ENCODE results near the gene CTNND2.
"Not testable (repeated sequence)": the region's sequence is repeated elsewhere in the genome, so short reads cannot be mapped to it uniquely, and the experiment has no call there.

The CTNND2 gene

DNA sequence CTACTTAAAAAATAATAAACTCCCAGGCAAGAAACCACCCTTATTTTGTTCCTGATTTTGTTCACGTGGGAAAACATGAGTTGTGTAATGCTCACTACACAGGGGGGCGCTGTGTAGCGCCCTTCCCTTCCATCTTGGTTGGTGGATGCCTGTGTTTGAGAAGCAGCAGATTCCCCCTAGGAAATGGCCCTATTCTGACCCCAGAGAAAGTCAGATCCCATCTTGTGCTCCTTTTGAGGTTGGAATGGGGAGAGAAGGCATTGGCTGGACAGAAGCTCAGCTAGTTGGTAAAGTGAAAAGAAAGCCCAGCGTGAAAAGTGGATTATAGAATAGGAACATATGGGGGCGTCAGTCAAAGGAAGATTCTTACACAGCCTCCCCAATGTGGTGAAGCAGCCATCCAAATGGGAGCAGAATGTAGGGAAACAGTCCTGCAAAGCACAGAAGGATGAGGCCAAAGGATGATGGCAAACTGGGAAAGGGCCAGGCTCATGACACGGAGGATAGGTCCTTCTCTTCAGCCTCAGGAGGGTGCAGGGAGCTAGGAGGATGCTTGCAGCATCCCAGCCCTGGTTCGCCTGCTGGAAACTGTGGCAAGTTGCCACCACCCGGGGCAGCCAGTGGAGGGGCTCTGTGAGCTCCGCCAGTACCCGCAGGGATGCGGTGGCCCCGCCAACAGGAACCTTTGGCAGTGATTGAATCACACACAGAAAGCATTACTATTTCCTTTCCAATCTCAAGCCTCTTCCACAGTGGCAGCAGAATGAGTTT, 829.0 kb downstream of the CTNND2 start:
- peak in 9 of 14 donors; percentile 6 to 98 (median 39) for DNase-seq

DNA sequence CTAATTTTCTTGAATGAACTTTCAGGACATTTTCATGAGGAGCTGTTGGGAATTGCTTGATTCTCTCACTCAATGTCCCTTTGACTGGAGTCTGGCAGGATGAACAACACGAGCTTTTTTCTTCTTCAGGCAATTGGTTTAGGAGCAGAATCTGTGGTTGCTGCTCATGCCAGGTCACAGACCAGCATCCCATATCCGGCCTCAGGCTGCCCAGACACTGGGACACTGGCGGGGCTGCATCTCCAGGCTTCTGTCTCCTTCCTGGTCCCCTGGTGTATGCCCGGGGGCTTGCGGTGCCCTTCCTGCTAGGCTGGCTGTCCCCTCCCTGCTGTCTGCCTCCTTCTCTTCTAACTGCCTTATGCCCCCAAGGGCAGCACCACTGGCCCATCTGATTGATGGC, 831.7 kb downstream of the CTNND2 start:
- peak in 4 of 14 donors; percentile 18 to 46 (median 32) for DNase-seq

DNA sequence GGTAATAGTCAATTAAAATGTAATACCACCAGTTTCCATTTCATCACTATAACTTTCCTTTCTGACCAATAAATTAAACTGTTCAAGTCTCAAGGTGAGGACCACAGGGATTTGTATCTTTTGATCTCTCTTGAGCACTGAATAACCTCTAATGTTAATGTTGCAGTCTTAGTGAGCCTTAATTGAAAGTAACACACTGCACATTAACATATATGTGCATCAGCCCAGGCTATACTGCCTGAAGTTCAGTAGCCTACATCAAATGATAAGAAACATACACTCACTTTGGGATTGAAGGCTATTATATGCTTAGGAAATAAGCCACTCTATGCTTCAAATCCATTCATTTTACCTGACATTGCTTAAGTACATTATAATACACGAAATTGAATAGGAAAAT, 832.2 kb downstream of the CTNND2 start:
- no peak for DNase-seq

GRCh38 chr5:11069041-11069440, 835.2 kb downstream of the CTNND2 start:
- DNase-seq, result no peak

- not testable (repeated sequence) for DNase-seq
Observed at GRCh38 chr5:11065723-11066122, 838.5 kb downstream of the CTNND2 start.

DNA sequence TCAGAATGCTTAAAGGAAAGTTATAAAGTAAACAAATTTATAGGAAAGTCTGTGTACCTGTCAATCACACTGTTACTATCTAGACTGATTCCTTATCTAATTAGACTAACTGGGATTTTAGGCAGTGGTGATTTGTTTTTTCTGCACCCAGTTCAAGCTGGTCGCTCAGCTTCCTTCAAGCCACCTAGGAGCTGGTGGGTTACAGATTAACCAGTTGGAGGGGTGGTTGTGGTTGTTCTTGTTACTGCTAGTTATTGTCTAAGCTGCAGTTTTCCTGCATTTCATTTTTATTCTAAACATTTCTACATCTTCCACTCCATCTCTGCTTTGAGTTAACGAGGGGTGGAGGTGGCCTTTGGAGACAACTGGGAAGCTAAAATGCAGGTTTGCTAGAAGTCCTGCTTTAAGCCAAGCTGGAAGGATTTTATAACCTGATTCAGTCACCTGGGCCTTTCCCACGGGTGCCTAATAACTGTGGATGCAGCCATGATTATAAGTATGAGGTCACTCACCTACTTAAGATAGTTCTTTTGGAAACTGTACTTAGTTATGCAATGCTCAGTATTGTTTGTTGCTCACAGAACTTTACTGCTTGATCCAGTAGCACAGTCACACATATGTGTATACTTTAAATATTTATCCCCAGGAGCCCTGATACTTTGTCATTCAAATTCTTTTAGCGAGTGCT, 839.3 kb downstream of the CTNND2 start:
- no peak for DNase-seq

- DNase-seq, result no peak
Observed at GRCh38 chr5:11062397-11062796, 841.8 kb downstream of the CTNND2 start.

DNA sequence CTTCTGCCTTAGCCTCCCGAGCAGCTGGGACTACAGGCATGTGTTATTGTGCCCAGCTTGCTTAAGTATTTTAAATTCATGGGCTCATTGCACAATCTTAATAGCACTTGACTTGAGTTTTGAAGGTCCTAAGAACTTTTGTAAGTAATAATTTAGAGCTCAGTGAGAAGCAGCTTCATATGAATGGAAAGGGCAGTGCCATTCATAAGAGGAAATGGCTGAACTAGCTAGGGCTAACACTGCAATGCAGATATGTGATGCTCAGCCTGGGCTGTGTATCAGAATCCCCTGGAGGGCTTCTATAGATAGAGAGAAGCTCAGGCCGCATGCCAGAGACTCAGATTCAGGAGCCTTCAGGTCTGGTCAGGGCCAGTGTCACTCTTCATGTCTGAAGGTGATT, 847.7 kb downstream of the CTNND2 start:
- no peak for DNase-seq

DNA sequence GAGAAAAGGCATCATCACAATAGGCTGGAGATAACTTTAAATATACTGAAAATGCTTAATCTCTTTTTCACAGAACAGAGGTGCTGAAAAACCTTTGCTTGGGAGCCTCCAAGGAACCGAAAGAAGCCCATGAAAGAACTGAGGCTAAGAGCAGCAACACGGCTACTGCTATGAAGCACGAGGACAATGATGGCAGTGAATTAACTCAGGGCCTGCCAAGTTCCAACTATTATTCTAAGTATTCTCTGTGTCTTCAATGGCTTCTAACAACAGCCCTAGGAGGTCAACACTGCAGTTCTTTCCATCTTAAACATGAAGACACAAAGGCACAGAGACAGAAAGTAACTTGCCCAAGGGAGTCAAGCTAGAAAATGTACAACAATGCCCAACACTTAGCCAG, 850.2 kb downstream of the CTNND2 start:
- no peak for DNase-seq

DNA sequence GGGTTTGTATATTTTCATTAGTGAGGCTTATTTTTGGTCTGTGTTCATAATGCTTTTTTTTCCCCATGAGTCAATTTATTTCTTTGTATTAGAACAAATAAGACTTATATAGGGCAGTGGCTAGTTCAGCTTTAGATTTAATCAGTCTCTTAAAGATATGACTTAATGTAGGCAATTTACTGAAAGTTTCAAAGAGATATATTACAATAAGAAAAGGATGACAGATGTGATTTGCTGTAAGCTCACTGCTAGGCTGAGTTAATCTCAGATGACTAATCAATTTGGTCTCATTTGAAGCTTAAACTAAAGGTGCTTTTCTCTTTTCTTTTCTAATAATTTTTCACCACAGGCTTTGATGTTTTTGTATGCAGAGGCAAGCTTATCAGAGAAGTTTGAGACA, 851.4 kb downstream of the CTNND2 start:
- DNase-seq, result no peak

DNA sequence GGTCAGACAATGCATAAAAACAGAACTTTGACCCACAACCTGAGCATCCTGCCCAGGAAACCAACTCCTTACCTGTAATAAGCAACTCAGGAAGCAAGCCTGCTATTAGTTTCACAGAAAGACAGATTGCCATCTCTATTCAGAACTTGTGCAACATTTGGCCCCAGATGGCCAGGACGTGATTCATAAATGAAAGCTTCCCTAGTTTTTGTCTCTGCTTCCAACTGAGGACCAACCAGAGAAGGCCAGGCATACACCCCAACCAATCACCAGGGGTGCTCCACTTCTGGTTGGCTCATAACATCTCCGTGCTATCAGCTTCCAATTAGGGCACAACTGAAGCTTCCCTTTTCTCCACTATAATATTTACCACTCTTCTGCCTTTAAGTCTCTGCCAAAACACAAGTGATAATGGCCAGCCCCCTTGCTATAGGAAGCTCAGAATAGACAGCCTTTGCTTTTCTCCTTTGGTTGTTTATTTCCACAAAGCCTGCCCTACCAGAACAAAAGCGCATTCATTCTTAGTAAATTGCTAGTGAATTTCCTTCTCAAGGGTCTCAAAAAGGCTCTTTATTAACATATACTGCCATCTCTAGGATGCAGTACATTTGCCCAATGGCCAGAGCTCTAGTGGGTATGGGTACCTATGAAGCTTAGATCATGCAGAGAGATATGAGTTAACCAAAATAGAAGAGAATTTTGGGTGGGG, 853.5 kb downstream of the CTNND2 start:
- DNase-seq, result peak in 1 of 14 donors; percentile 6

DNA sequence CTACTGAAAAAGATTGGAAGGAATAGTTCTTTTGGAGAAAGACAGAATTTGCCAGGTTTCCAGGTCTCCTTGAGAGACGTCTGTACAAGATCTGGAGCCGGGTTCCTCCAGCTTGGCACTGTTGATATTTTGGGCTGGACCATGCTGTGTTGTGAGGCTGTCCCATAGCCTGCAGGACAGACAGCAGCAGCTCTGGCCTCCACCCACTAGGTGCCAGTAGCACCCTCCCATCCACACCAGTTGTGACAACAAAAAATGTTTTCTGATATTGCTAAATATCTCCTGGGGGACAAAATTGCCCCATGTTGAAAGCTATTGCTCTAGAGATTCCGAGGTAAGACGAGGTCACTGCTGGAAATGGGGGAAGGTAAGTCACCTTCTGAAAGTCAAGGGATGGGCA, 855.5 kb downstream of the CTNND2 start:
- no peak for DNase-seq

- DNase-seq, result no peak
Observed at GRCh38 chr5:11047625-11048024, 856.6 kb downstream of the CTNND2 start.

DNA sequence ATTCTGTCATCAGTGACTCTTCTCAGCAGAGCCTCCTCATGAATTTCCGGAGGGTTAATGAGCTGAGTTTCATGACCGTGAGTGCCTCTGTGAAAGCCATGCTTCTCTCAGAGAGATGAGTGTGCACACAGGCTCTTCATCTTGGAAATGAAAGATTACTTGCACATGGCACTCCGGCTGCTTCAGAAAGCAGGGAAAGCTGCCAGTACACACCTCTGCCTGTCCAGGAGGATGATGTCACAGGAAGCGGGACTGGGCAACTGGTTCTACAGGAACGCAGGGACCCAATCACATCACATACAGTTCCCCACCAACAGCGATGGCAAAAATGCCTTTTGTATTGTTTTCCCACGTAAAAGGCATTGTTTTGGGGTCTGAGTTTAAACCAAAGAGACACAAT, 857.2 kb downstream of the CTNND2 start:
- DNase-seq, result peak in 1 of 14 donors; percentile 36

- DNase-seq, result peak in 1 of 14 donors; percentile 22
Observed at GRCh38 chr5:11046160-11046559, 858.1 kb downstream of the CTNND2 start.

GRCh38 chr5:11045411-11045810, 858.8 kb downstream of the CTNND2 start:
- DNase-seq, result no peak

DNA sequence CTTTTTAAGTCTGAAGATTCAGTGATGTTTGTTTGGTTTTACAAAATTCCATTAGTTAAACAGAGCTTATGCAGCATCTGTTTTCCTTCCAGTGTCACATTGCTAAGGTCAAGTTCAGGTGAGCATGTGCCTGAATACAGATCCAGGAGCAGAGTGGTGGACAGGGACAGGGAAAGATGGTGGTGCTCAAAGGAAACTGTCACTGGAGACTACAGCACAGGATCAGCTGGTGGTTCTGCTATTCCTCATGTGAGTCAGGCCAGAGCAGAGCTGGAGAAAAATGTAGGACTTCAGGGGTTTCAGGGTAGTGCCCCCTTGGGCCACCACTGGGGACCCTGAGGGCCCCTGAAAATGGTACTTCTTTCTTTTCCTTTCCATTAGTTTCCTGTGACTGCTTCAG, 859.7 kb downstream of the CTNND2 start:
- no peak for DNase-seq

GRCh38 chr5:11043881-11044280, 860.4 kb downstream of the CTNND2 start:
- DNase-seq, result peak in 1 of 14 donors; percentile 25

DNA sequence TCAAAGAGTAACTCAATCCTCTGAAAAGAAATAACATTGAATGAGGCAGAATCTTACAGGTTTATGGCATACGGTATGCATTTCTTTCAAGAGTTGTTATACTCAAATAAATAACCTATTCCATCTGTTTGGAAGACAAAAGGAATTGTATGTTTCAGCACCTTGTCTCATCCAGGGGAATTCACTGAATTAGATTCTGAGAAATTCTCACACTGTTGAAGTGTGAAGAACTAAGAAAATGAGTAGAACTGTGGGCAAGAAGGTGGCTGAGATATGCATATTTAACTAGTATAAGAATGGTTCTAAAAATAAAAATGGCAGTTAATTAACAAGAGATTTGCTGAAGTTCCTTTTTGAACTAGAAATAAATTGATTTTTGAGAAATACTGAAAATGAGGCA, 863.9 kb downstream of the CTNND2 start:
- DNase-seq, result no peak

- no peak for DNase-seq
Observed at GRCh38 chr5:11038772-11039171, 865.5 kb downstream of the CTNND2 start.

DNA sequence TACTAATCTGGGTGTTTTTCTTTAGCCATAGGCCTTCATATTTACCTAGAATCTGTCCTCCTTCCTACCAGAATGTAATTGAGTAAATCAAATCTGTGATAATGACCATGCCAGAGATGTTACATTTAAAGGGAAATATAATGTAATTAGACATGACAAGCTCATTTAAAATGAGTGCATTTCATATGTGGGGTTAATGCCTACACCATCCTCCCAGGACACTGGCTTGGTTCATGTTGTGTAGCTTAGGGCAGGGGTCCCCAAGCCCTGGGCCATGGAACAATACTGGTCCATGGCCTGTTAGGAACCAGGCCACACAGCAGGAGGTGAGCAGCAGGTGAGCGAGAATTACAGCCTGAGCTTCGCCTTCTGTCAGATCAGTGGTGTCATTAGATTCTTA, 866.3 kb downstream of the CTNND2 start:
- no peak for DNase-seq

GRCh38 chr5:11037080-11037479, 867.2 kb downstream of the CTNND2 start:
- DNase-seq, result no peak

DNA sequence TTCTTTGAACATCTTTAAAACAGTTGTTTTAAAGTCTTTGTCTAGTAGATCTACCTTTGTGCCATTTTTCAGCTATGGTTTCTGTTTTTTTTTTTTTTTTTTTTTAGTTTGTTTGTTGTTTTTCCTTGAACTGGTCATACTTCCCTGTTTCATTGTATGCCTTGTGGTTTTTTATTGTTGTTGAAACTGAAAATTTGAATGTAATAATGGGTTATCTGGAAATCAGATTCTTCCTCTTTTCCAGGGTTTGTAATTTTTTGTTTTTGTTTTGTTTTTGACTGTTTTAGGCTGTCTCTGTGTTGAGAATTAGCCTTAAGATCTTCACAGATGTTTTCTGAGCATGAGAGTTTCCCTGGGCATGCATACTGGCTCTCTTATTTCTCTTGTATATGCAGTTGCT, 873.6 kb downstream of the CTNND2 start:
- no peak for DNase-seq

- DNase-seq, result no peak
Observed at GRCh38 chr5:11027660-11028059, 876.6 kb downstream of the CTNND2 start.
